ENCODE measurements around the gene CRYZ. TPM values are rescaled to one million over a fixed set of nuclear protein-coding genes. Genes with fewer than 3 reads are reported as not detected.

Gene CRYZ
- total and polyA plus RNA-seq, 2 donors (not counting 3 experiments of a cell fraction or from before 2014, with no cell fraction given) = 24.5 to 32.7 TPM

GRCh38 chr1:74679811-74680210, 53.0 kb downstream of the CRYZ start:
- DNase-seq (ENCODE audit: low read depth, low spot score) (no peak), FAIRE-seq (no peak)
- Histone ChIP-seq H2AFZ (ENCODE audit: low read depth, low read length) (no peak overlapping the region), H3K4me1 (ENCODE audit: control insufficient read depth, extremely low read depth, insufficient read depth, low read length) (no peaks in the 10 kb centered on the region), H3K36me3 (ENCODE audit: control insufficient read depth in 2 of 2, extremely low read depth in 1 of 2, insufficient read depth in 2 of 2, low read length in 2 of 2) (no peaks in the 10 kb centered on the region), H4K20me1 (replicated peaks; ENCODE audit: control insufficient read depth, extremely low read depth, insufficient read depth, low read length) (no peaks in the 10 kb centered on the region), H3K9me3 (replicated peaks; ENCODE audit: control insufficient read depth, insufficient read depth, low read length) (no peaks in the 10 kb centered on the region), H3K4me3 (replicated peaks in 1 of 3; ENCODE audit: insufficient read depth in 1 of 3, low read depth in 1 of 3, low read length in 3 of 3) (no peak overlapping the region), H3K4me2 (ENCODE audit: insufficient read depth, low read length) (no peak overlapping the region), H3K27ac (ENCODE audit: insufficient read depth, low read depth, low read length) (no peak overlapping the region), H3K79me2 (ENCODE audit: control insufficient read depth, insufficient read depth, low read length) (no peaks in the 10 kb centered on the region), H3K27me3 (ENCODE audit: control insufficient read depth in 2 of 2, insufficient read depth in 2 of 2, low read length in 2 of 2) (peaks cover 2 to 5% of the 10 kb centered on the region in 2 experiments), H3K9me1 (replicated peaks; ENCODE audit: control insufficient read depth, extremely low read depth, insufficient read depth, low read length) (no peaks in the 10 kb centered on the region), H3K9ac (replicated peaks; ENCODE audit: extremely low read depth, insufficient read depth, low read length) (no peak overlapping the region)
- intact Hi-C loops (cut with micrococcal nuclease) (loop anchor here (10.0 kb wide), 1 partner anchor 1005 kb away; no protein-coding TSS in a partner anchor), dilution Hi-C loops (cut with MboI; ENCODE audit: extremely low pct_ligation_motif_present, low sequenced_read_pairs) (no loop called here)
- no TSS peak for BruUV-seq (replicated peaks)
- TF ChIP-seq CTCF (IDR thresholded peaks at IDR 0.05; ENCODE audit: extremely low read depth in 1 of 2, insufficient read depth in 1 of 2, low read depth in 1 of 2, low read length in 2 of 2) (no peak), JUN (IDR thresholded peaks at IDR 0.05; ENCODE audit: borderline replicate concordance, insufficient read depth, insufficient read length, low read depth) (no peak), EZH2 (IDR thresholded peaks at IDR 0.05; ENCODE audit: borderline replicate concordance, low read depth, low read length, severe bottlenecking) (no peak), POLR2AphosphoS5 (IDR thresholded peaks at IDR 0.05; ENCODE audit: insufficient read depth, low read depth, low read length) (no peak), GATA2 (IDR thresholded peaks at IDR 0.05; ENCODE audit: insufficient read depth, insufficient read length, low read depth, low read length) (no peak), MYC (IDR thresholded peaks at IDR 0.05; ENCODE audit: low read depth, low read length) (no peak), FOS (IDR thresholded peaks at IDR 0.05; ENCODE audit: borderline replicate concordance, insufficient read depth, low read length) (no peak), POLR2A (IDR thresholded peaks at IDR 0.05; ENCODE audit: low read depth, low read length) (no peak), MAX (IDR thresholded peaks at IDR 0.05; ENCODE audit: insufficient read depth, insufficient read length) (no peak)
- CTCF ChIA-PET = interaction anchor here (3.0 kb wide), 1 partner anchor 10 kb away, joined by 12 read pairs; no protein-coding TSS in a partner anchor
- POLR2A ChIA-PET = no interaction called here

Measured in endothelial cell of umbilical vein (primary cell).